ENCODE measurements around the gene RPS6KB1. TPM values are rescaled to one million over a fixed set of nuclear protein-coding genes. Genes with fewer than 3 reads are reported as not detected.

Gene RPS6KB1
- 100 to 1,000 TPM in 1 of 4 donors, 10 to 100 TPM in 3; 40.0 to 200 (median 55.7) TPM for total RNA-seq

GRCh38 chr17:59892924-59893675, at the start of gene RPS6KB1, which contains the start of gene TUBD1:
Gene RPS6KB1, plus strand, starts transcription at chr17:59893121. Its CDS starts 64 bp downstream, at chr17:59893185.
Gene TUBD1, minus strand, starts transcription at chr17:59892943. Its CDS starts 1,941 bp downstream, at chr17:59891002.
- DNase-seq: peak; percentile 97 to 98
- Histone ChIP-seq H3K4me1 (peaks cover 16 to 23% of the 10 kb centered on the region in 2 donors), H3K9me3 (no peaks in the 10 kb centered on the region), H3K36me3 (no peaks in the 10 kb centered on the region), H3K27me3 (no peaks in the 10 kb centered on the region), H3K27ac (peak within 1 kb of the TSS; percentile 89 to 92 (median 90)), H3K4me3 (replicated peaks in 1 of 3) (peak within 1 kb of the TSS; percentile 25 to 96 (median 87))
- 0 to 1% methylated on average over 28 to 33 of the region's 61 CpGs for WGBS, 2 donors
- TF ChIP-seq CTCF (IDR thresholded peaks at IDR 0.05) (peak in 1 of 6 experiments; percentile 2), POLR2A (IDR thresholded peaks at IDR 0.05) (peak in 1 of 2 donors; percentile 94)
- intact Hi-C loops (cut with DNase I): no loop called here

- peaks cover 53 to 60% of the 10 kb centered on the region in 2 donors for H3K4me1 ChIP-seq
- peak overlapping the region; percentile 74 to 98 (median 85) for H3K27ac ChIP-seq
- no peak for DNase-seq
- H3K36me3 ChIP-seq: peaks cover 0 to 5% of the 10 kb centered on the region in 2 donors
- intact Hi-C loops (cut with DNase I): no loop called here
- no peaks in the 10 kb centered on the region for H3K9me3 ChIP-seq
- 58 to 63% methylated on average over 3 of the region's 3 CpGs for WGBS, 2 donors
- H3K27me3 ChIP-seq: no peaks in the 10 kb centered on the region
- no peak for TF ChIP-seq CTCF (IDR thresholded peaks at IDR 0.05)
- TF ChIP-seq POLR2A (IDR thresholded peaks at IDR 0.05): no peak
- H3K4me3 ChIP-seq (replicated peaks in 1 of 3): no peak overlapping the region
These were observed 47.9 kb upstream of the RPS6KB1 start for GRCh38 chr17:59844884-59845594.

GRCh38 chr17:59845595-59846393, 47.1 kb upstream of the RPS6KB1 start:
- peaks cover 53 to 55% of the 10 kb centered on the region in 2 donors for H3K4me1 ChIP-seq
- 37 to 46% methylated on average over 3 of the region's 3 CpGs for WGBS, 2 donors
- no peaks in the 10 kb centered on the region for H3K27me3 ChIP-seq
- DNase-seq: peak; percentile 39 to 43
- TF ChIP-seq CTCF (IDR thresholded peaks at IDR 0.05) (no peak), POLR2A (IDR thresholded peaks at IDR 0.05) (peak in 1 of 2 donors; percentile 16)
- H3K9me3 ChIP-seq: no peaks in the 10 kb centered on the region
- no peak overlapping the region for H3K4me3 ChIP-seq (replicated peaks in 1 of 3)
- intact Hi-C loops (cut with DNase I): no loop called here
- peak overlapping the region; percentile 74 to 98 (median 85) for H3K27ac ChIP-seq
- no peaks in the 10 kb centered on the region for H3K36me3 ChIP-seq

GRCh38 chr17:59846394-59847165, 46.3 kb upstream of the RPS6KB1 start:
- intact Hi-C loops (cut with DNase I): no loop called here
- TF ChIP-seq POLR2A (IDR thresholded peaks at IDR 0.05): peak in 1 of 2 donors; percentile 25
- no peak for TF ChIP-seq CTCF (IDR thresholded peaks at IDR 0.05)
- Histone ChIP-seq H3K27me3 (no peaks in the 10 kb centered on the region), H3K4me1 (peaks cover 48 to 59% of the 10 kb centered on the region in 2 donors), H3K9me3 (no peaks in the 10 kb centered on the region), H3K4me3 (replicated peaks in 1 of 3) (no peak overlapping the region), H3K36me3 (no peaks in the 10 kb centered on the region), H3K27ac (peak overlapping the region; percentile 74 to 98 (median 85))
- peak; percentile 41 to 51 for DNase-seq
- WGBS, 2 donors: 24 to 29% methylated on average over 7 of the region's 7 CpGs
